Gastrocnemius medialis (tissue), 4 donors: Measurements from ENCODE around the gene ACTR5.

ENCODE experiments used
- CTCF ChIP-seq, 5 experiments: fragments of 450-650 bp in 3 of 5; fragments of 200-600 bp in 2 of 5; sonication (generic) in 2 of 5; IDR thresholded peaks in 4 of 5; conservative IDR thresholded peaks in 1 of 5; 1 replicate in 4 of 5; 2 replicates in 1 of 5; pipeline ENCODE4 v1.5.1; 2016 to 2019; ENCODE audit warnings: antibody characterized with exemption in 5 of 5, mild to moderate bottlenecking in 3 of 5, moderate library complexity in 3 of 5
- POLR2A ChIP-seq, 2 donors: fragments of 450-650 bp; IDR thresholded peaks; one replicate each; pipeline ENCODE4 v1.6.1; 2017; ENCODE audit warnings: antibody characterized with exemption in 2 of 2, mild to moderate bottlenecking in 2 of 2, moderate library complexity in 2 of 2

- TF ChIP-seq CTCF (IDR thresholded peaks at IDR 0.05 in 4 of 5, conservative IDR thresholded peaks at IDR 0.05 in 1 of 5) (no peak), POLR2A (IDR thresholded peaks at IDR 0.05) (no peak)
These were observed 44.7 kb upstream of the ACTR5 start for GRCh38 chr20:38703526-38703925.
